Hepatocyte (in vitro differentiated cells): ENCODE data around the gene GRID1. TPM values are rescaled to one million over a fixed set of nuclear protein-coding genes. Genes with fewer than 3 reads are reported as not detected.

ENCODE experiments used
- DNase-seq: peaks from one replicate; pipeline ENCODE4 v3.0.0-alpha.2; 2016; ENCODE audit warnings: low spot score
- H2AFZ ChIP-seq: fragments of 200-600 bp; sonication (generic); 2 replicates; pipeline ENCODE4 v1.6.0; 2016; ENCODE audit warnings: antibody characterized with exemption, mild to moderate bottlenecking
- H3K27ac ChIP-seq: fragments of 200-600 bp; sonication (generic); 2 replicates; pipeline ENCODE4 v1.5.1; 2016; ENCODE audit warnings: mild to moderate bottlenecking
- H3K27me3 ChIP-seq: fragments of 200-600 bp; sonication (generic); 2 replicates; pipeline ENCODE4 v1.6.1; 2016
- H3K36me3 ChIP-seq: fragments of 200-600 bp; sonication (generic); replicated peaks from 2 replicates; pipeline ENCODE4 v1.5.1; 2016; ENCODE audit warnings: low read depth; ENCODE audit not compliant: insufficient read depth
- H3K4me1 ChIP-seq: fragments of 200-600 bp; sonication (generic); 2 replicates; pipeline ENCODE4 v1.5.1; 2016; ENCODE audit warnings: mild to moderate bottlenecking, moderate library complexity; ENCODE audit not compliant: insufficient read depth
- H3K4me2 ChIP-seq: fragments of 200-600 bp; sonication (generic); 2 replicates; pipeline ENCODE4 v1.6.0; 2016
- H3K4me3 ChIP-seq: fragments of 200-600 bp; sonication (generic); 2 replicates; pipeline ENCODE4 v1.5.1; 2016; ENCODE audit warnings: mild to moderate bottlenecking
- H3K79me2 ChIP-seq: fragments of 200-600 bp; sonication (generic); 2 replicates; pipeline ENCODE4 v1.6.0; 2017; ENCODE audit warnings: mild to moderate bottlenecking
- H3K9me2 ChIP-seq: fragments of 200-600 bp; sonication (generic); replicated peaks from 2 replicates; pipeline ENCODE4 v1.6.0; 2017; ENCODE audit warnings: mild to moderate bottlenecking; ENCODE audit not compliant: insufficient read depth
- H3K9me3 ChIP-seq: fragments of 200-600 bp; sonication (generic); 2 replicates; pipeline ENCODE4 v1.5.1; 2016; ENCODE audit warnings: low read depth, mild to moderate bottlenecking
- H4K20me1 ChIP-seq: fragments of 200-600 bp; sonication (generic); 2 replicates; pipeline ENCODE4 v1.6.0; 2016; ENCODE audit warnings: mild to moderate bottlenecking; ENCODE audit not compliant: insufficient read depth, poor library complexity, severe bottlenecking
- EZH2 ChIP-seq: fragments of 200-600 bp; sonication (generic); IDR thresholded peaks from 2 replicates; pipeline ENCODE4 v1.6.1; 2016; ENCODE audit warnings: antibody characterized with exemption, mild to moderate bottlenecking, borderline replicate concordance
- EZH2phosphoT487 ChIP-seq: fragments of 200-600 bp; sonication (generic); IDR thresholded peaks from one replicate; pipeline ENCODE4 v1.6.1; 2018; ENCODE audit warnings: antibody characterized with exemption, mild to moderate bottlenecking, low read depth, moderate library complexity; ENCODE audit not compliant: unreplicated experiment, severe bottlenecking
- WGBS: methylation state at CpG from one replicate; pipeline ENCODE4 v1.1.6; 2016; ENCODE audit warnings: low lambda C conversion rate; ENCODE audit errors: missing lambda C conversion rate; 5-methylcytosine and 5-hydroxymethylcytosine counted together
- polyA plus RNA-seq: library from polyadenylated mRNA; unstranded; fragments of >200 nt; fragmentation: Nextera tagmentation; extraction: Ambion mirVana; gene quantifications from 2 replicates; pipeline ENCODE4 v1.2.1, GENCODE V29; 2016
- total RNA-seq: library from RNA; depleted of rRNA; stranded (reverse); fragments of >200 nt; gene quantifications from 2 replicates; pipeline ENCODE4 v1.2.3, GENCODE V29; 2014
- TF ChIP-seq, protein P1 (sequence below): fragments of 200-600 bp; sonication (generic); IDR thresholded peaks from 2 replicates; pipeline ENCODE4 v1.5.1; 2016; ENCODE audit warnings: antibody characterized with exemption, mild to moderate bottlenecking; ENCODE audit not compliant: poor library complexity

The GRID1 gene
- total and polyA plus RNA-seq, 2 experiments from 2014 or later, result 0.07 to 0.37 TPM

DNA sequence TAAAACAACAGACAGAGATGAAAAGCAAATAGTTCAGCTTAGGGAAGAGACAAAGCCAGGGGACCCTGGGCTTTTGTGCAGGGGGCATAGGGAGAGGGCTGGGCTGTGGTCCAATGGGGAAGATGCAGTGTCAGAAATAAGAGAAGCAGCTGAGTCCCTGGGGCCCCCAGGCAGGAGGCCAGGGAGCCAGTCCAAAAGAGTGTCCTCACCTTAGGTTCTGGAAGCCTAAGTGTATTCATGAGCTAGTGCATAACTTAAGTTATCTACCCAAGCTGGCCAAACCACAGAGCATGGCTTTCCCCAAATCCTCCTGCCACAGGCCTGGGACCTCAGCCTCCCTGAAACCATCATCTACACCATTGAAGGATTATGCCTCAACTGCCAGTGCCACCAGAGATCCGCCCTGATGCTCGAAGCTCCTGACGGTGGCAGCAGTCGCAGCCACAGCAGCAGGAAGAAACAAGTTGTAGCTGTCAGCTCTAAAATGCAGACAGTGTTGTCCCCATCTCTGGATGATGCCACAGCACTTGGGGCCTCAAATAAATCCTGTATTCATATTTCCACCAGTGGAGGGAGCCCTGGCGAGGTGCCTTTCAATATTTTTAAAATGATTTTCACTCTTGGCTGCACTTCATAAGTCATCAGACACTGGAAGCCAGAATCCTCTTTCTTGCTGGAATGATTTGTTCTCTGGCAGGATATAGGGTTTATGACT lies 574.6 kb downstream of the GRID1 start:
- Histone ChIP-seq H3K4me2 (no peak overlapping the region), H3K4me1 (no peaks in the 10 kb centered on the region), H3K4me3 (no peak overlapping the region), H3K9me2 (no peaks in the 10 kb centered on the region), H3K27ac (no peak overlapping the region), H3K9me3 (no peaks in the 10 kb centered on the region), H2AFZ (no peak overlapping the region), H3K79me2 (no peaks in the 10 kb centered on the region), H3K27me3 (no peaks in the 10 kb centered on the region), H4K20me1 (no peaks in the 10 kb centered on the region), H3K36me3 (no peaks in the 10 kb centered on the region)
- TF ChIP-seq EZH2phosphoT487 (no peak), EZH2 (no peak)
- TF ChIP-seq, protein P1, sequence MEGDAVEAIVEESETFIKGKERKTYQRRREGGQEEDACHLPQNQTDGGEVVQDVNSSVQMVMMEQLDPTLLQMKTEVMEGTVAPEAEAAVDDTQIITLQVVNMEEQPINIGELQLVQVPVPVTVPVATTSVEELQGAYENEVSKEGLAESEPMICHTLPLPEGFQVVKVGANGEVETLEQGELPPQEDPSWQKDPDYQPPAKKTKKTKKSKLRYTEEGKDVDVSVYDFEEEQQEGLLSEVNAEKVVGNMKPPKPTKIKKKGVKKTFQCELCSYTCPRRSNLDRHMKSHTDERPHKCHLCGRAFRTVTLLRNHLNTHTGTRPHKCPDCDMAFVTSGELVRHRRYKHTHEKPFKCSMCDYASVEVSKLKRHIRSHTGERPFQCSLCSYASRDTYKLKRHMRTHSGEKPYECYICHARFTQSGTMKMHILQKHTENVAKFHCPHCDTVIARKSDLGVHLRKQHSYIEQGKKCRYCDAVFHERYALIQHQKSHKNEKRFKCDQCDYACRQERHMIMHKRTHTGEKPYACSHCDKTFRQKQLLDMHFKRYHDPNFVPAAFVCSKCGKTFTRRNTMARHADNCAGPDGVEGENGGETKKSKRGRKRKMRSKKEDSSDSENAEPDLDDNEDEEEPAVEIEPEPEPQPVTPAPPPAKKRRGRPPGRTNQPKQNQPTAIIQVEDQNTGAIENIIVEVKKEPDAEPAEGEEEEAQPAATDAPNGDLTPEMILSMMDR, result peak; percentile 46
- DNase-seq, result peak; percentile 38
- WGBS, result 70% methylated on average over 5 of the region's 5 CpGs

DNA sequence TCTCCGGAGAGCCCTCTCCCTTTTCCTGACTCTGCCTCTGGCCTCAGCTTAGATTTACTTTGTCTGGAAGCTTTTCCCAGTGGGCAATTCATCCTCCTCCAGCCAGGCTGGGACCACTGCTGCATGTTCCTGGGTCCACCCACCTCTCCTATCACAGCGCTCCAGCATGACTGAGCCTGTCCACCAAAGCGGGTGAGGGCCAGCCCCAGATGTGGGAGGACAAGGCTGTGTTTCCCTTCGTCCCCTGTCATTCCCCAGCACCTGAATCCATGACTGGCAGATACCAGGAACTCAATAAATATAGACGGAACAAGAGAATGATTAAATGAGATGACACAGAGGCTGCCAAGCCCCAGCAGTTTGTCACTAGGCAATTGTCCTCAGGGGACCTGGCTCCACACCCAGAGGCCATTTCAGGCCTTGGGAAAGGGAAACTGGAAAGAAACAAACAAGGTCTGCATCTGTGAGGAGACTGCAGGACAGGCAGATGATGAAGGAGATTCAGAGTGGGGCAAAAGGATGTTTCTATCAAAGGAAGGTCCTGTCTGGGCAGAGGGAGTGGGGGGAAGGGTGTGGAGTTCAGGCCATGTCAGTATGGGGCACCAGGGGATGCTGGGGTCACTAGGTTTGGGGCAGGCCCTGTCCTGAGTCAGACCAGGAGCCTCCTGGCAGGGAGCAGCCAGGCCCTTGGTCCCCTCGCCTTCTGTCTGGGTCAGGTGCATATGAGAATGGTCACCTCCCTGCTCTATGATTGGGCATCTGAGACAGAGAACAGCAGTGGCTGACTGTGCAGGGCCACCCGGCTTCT lies 576.4 kb downstream of the GRID1 start:
- Histone ChIP-seq H3K9me2 (no peaks in the 10 kb centered on the region), H4K20me1 (no peaks in the 10 kb centered on the region), H3K4me1 (no peaks in the 10 kb centered on the region), H3K27me3 (no peaks in the 10 kb centered on the region), H3K4me3 (no peak overlapping the region), H3K79me2 (no peaks in the 10 kb centered on the region), H3K4me2 (no peak overlapping the region), H2AFZ (no peak overlapping the region), H3K9me3 (no peaks in the 10 kb centered on the region), H3K36me3 (no peaks in the 10 kb centered on the region), H3K27ac (no peak overlapping the region)
- TF ChIP-seq EZH2, result no peak
- no peak for TF ChIP-seq EZH2phosphoT487
- TF ChIP-seq, protein P1, result no peak
- 96% methylated on average over 7 of the region's 7 CpGs for WGBS
- DNase-seq, result no peak

DNA sequence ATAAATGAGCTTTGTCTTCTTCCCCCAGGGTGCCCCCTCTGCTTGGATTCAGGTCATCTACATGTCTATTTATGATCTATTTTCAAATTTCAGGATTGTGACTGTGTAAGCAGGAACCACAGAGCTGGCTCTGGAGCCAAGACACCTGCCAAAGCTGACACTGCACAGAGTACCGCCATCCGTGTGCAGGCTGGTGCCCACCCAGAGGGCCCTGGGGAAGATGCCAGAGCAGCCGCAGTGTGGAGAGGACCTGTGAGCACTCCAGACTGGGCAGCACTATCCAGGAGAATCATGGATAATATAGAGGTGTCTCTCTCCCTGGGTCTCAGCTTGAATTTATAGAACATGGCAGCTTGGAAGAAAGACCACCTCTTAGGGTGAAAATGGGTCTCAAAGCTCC lies 577.5 kb downstream of the GRID1 start:
- no peaks in the 10 kb centered on the region for H3K27me3 ChIP-seq
- H3K9me2 ChIP-seq, result no peaks in the 10 kb centered on the region
- H3K36me3 ChIP-seq, result no peaks in the 10 kb centered on the region
- H4K20me1 ChIP-seq, result no peaks in the 10 kb centered on the region
- no peak for DNase-seq
- no peak overlapping the region for H3K4me3 ChIP-seq
- H3K9me3 ChIP-seq, result no peaks in the 10 kb centered on the region
- no peaks in the 10 kb centered on the region for H3K4me1 ChIP-seq
- H3K4me2 ChIP-seq, result no peak overlapping the region
- 94% methylated on average over 3 of the region's 3 CpGs for WGBS
- TF ChIP-seq EZH2 (no peak), EZH2phosphoT487 (no peak)
- TF ChIP-seq, protein P1, result no peak
- H2AFZ ChIP-seq, result no peak overlapping the region
- no peaks in the 10 kb centered on the region for H3K79me2 ChIP-seq
- H3K27ac ChIP-seq, result no peak overlapping the region
